Hepatocyte (in vitro differentiated cells): ENCODE measurements around the gene LSAMP. TPM values are rescaled to one million over a fixed set of nuclear protein-coding genes. Genes with fewer than 3 reads are reported as not detected.

Experiments
- DNase-seq: peaks from one replicate; pipeline ENCODE4 v3.0.0-alpha.2; 2016; ENCODE audit warnings: low spot score
- H2AFZ ChIP-seq: fragments of 200-600 bp; sonication (generic); 2 replicates; pipeline ENCODE4 v1.6.0; 2016; ENCODE audit warnings: antibody characterized with exemption, mild to moderate bottlenecking
- H3K27ac ChIP-seq: fragments of 200-600 bp; sonication (generic); 2 replicates; pipeline ENCODE4 v1.5.1; 2016; ENCODE audit warnings: mild to moderate bottlenecking
- H3K27me3 ChIP-seq: fragments of 200-600 bp; sonication (generic); 2 replicates; pipeline ENCODE4 v1.6.1; 2016
- H3K36me3 ChIP-seq: fragments of 200-600 bp; sonication (generic); replicated peaks from 2 replicates; pipeline ENCODE4 v1.5.1; 2016; ENCODE audit warnings: low read depth; ENCODE audit not compliant: insufficient read depth
- H3K4me1 ChIP-seq: fragments of 200-600 bp; sonication (generic); 2 replicates; pipeline ENCODE4 v1.5.1; 2016; ENCODE audit warnings: mild to moderate bottlenecking, moderate library complexity; ENCODE audit not compliant: insufficient read depth
- H3K4me2 ChIP-seq: fragments of 200-600 bp; sonication (generic); 2 replicates; pipeline ENCODE4 v1.6.0; 2016
- H3K4me3 ChIP-seq: fragments of 200-600 bp; sonication (generic); 2 replicates; pipeline ENCODE4 v1.5.1; 2016; ENCODE audit warnings: mild to moderate bottlenecking
- H3K79me2 ChIP-seq: fragments of 200-600 bp; sonication (generic); 2 replicates; pipeline ENCODE4 v1.6.0; 2017; ENCODE audit warnings: mild to moderate bottlenecking
- H3K9me2 ChIP-seq: fragments of 200-600 bp; sonication (generic); replicated peaks from 2 replicates; pipeline ENCODE4 v1.6.0; 2017; ENCODE audit warnings: mild to moderate bottlenecking; ENCODE audit not compliant: insufficient read depth
- H3K9me3 ChIP-seq: fragments of 200-600 bp; sonication (generic); 2 replicates; pipeline ENCODE4 v1.5.1; 2016; ENCODE audit warnings: low read depth, mild to moderate bottlenecking
- H4K20me1 ChIP-seq: fragments of 200-600 bp; sonication (generic); 2 replicates; pipeline ENCODE4 v1.6.0; 2016; ENCODE audit warnings: mild to moderate bottlenecking; ENCODE audit not compliant: insufficient read depth, poor library complexity, severe bottlenecking
- EZH2 ChIP-seq: fragments of 200-600 bp; sonication (generic); IDR thresholded peaks from 2 replicates; pipeline ENCODE4 v1.6.1; 2016; ENCODE audit warnings: antibody characterized with exemption, mild to moderate bottlenecking, borderline replicate concordance
- EZH2phosphoT487 ChIP-seq: fragments of 200-600 bp; sonication (generic); IDR thresholded peaks from one replicate; pipeline ENCODE4 v1.6.1; 2018; ENCODE audit warnings: antibody characterized with exemption, mild to moderate bottlenecking, low read depth, moderate library complexity; ENCODE audit not compliant: unreplicated experiment, severe bottlenecking
- WGBS: methylation state at CpG from one replicate; pipeline ENCODE4 v1.1.6; 2016; ENCODE audit warnings: low lambda C conversion rate; ENCODE audit errors: missing lambda C conversion rate; 5-methylcytosine and 5-hydroxymethylcytosine counted together
- polyA plus RNA-seq: library from polyadenylated mRNA; unstranded; fragments of >200 nt; fragmentation: Nextera tagmentation; extraction: Ambion mirVana; gene quantifications from 2 replicates; pipeline ENCODE4 v1.2.1, GENCODE V29; 2016
- total RNA-seq: library from RNA; depleted of rRNA; stranded (reverse); fragments of >200 nt; gene quantifications from 2 replicates; pipeline ENCODE4 v1.2.3, GENCODE V29; 2014
- TF ChIP-seq, protein P1 (sequence below): fragments of 200-600 bp; sonication (generic); IDR thresholded peaks from 2 replicates; pipeline ENCODE4 v1.5.1; 2016; ENCODE audit warnings: antibody characterized with exemption, mild to moderate bottlenecking; ENCODE audit not compliant: poor library complexity

The LSAMP gene
- total and polyA plus RNA-seq, 2 experiments from 2014 or later, result 15.1 to 22.3 TPM

DNA sequence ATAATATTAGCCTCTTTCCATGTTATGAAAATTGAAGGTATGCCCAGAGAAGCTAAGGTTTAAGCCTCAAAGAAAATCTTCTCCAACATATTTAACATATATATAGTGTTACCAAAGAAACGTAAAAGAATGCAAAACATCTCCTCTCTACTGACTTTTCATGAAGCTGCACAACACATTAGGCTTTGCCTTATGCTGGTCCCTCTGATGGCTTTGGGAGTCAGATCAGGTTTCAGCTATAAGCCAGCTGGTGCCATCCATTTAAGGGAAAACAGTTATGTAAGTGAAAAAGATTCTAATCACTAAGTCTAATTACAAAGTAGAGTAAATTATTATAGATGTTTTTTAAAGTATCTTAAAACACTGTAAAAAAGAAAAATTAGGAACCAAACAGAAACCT is 410.5 kb downstream of the LSAMP start:
- Histone ChIP-seq H3K9me2 (no peaks in the 10 kb centered on the region), H2AFZ (no peak overlapping the region), H3K27ac (no peak overlapping the region), H3K4me3 (no peak overlapping the region), H4K20me1 (no peaks in the 10 kb centered on the region), H3K9me3 (no peaks in the 10 kb centered on the region), H3K79me2 (no peaks in the 10 kb centered on the region), H3K36me3 (no peaks in the 10 kb centered on the region), H3K27me3 (no peaks in the 10 kb centered on the region), H3K4me2 (no peak overlapping the region), H3K4me1 (no peaks in the 10 kb centered on the region)
- DNase-seq, result no peak
- TF ChIP-seq, protein P1, sequence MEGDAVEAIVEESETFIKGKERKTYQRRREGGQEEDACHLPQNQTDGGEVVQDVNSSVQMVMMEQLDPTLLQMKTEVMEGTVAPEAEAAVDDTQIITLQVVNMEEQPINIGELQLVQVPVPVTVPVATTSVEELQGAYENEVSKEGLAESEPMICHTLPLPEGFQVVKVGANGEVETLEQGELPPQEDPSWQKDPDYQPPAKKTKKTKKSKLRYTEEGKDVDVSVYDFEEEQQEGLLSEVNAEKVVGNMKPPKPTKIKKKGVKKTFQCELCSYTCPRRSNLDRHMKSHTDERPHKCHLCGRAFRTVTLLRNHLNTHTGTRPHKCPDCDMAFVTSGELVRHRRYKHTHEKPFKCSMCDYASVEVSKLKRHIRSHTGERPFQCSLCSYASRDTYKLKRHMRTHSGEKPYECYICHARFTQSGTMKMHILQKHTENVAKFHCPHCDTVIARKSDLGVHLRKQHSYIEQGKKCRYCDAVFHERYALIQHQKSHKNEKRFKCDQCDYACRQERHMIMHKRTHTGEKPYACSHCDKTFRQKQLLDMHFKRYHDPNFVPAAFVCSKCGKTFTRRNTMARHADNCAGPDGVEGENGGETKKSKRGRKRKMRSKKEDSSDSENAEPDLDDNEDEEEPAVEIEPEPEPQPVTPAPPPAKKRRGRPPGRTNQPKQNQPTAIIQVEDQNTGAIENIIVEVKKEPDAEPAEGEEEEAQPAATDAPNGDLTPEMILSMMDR, result no peak
- no peak for TF ChIP-seq EZH2
- no peak for TF ChIP-seq EZH2phosphoT487
- 41% methylated on average over 1 of the region's 1 CpG for whole genome bisulfite sequencing

DNA sequence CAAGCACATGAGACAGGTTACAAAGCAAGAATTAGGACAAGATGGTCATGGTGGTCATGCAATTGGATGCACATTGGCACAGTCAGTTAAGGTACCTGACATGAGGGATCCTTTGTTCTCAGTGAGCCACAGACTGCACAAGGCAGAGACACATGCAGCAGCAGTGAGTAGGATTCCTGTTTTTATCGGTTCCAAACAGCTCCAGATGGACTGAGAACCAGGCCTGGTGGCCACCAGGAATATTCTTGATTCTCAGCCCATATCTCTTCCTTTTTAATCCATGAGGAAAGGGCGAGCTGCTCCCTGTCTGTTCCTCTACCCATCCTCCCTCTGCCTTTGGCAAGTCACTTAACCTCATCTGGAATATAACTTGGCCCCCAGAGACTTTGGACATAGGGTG is 411.2 kb downstream of the LSAMP start:
- no peaks in the 10 kb centered on the region for H3K4me1 ChIP-seq
- WGBS, result 90% methylated on average over 2 of the region's 2 CpGs
- H3K36me3 ChIP-seq, result no peaks in the 10 kb centered on the region
- no peak overlapping the region for H3K4me2 ChIP-seq
- no peak overlapping the region for H3K27ac ChIP-seq
- H3K4me3 ChIP-seq, result no peak overlapping the region
- TF ChIP-seq, protein P1, result no peak
- TF ChIP-seq EZH2phosphoT487 (no peak), EZH2 (no peak)
- H3K9me3 ChIP-seq, result no peaks in the 10 kb centered on the region
- H3K27me3 ChIP-seq, result no peaks in the 10 kb centered on the region
- no peak overlapping the region for H2AFZ ChIP-seq
- no peaks in the 10 kb centered on the region for H3K9me2 ChIP-seq
- no peak for DNase-seq
- no peaks in the 10 kb centered on the region for H4K20me1 ChIP-seq
- no peaks in the 10 kb centered on the region for H3K79me2 ChIP-seq

DNA sequence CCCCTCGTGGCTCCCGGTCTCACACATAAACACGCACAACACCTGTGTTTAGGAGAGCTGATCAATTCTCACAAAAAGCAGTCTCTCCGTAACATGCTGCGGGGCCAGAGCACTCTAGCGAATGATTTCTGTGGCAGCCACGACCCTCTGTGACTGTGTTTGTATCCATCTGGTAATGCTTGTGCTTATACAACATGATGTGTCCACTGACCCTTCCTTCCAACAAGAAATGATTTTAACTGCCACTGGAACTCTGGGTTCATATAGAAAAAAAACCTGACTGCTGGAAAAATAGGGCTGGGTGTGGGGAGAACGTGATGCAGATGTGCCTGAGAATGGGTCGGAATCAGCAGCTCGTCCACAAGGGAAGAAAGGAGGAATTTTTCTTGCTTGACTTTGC is 411.8 kb downstream of the LSAMP start:
- Histone ChIP-seq H3K27ac (no peak overlapping the region), H3K36me3 (no peaks in the 10 kb centered on the region), H2AFZ (no peak overlapping the region), H3K9me2 (no peaks in the 10 kb centered on the region), H3K27me3 (no peaks in the 10 kb centered on the region), H3K79me2 (no peaks in the 10 kb centered on the region), H3K4me1 (no peaks in the 10 kb centered on the region), H3K4me2 (no peak overlapping the region), H3K4me3 (no peak overlapping the region), H4K20me1 (no peaks in the 10 kb centered on the region), H3K9me3 (no peaks in the 10 kb centered on the region)
- no peak for DNase-seq
- TF ChIP-seq EZH2 (no peak), EZH2phosphoT487 (no peak)
- TF ChIP-seq, protein P1, result no peak
- WGBS, result 91% methylated on average over 10 of the region's 10 CpGs

DNA sequence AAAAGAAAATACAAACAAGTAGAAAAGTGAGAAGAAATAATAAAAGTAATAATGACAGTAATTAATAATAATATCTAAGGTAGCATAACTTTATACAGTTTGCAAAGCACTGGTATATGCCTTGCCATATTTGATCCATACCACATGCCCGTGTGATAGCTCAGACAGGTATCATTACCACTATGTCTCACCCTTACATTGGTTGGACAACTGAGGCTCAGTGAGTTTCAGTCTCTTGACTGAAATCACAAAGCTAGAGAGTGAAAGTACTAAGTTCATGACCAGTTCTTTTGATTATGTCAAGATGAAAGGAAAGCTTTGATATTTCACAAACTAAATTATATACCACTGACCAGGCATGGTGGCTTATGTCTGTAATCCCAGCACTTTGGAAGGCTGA is 413.1 kb downstream of the LSAMP start:
- 94% methylated on average over 1 of the region's 1 CpG for WGBS
- TF ChIP-seq EZH2phosphoT487, result no peak
- no peak for TF ChIP-seq EZH2
- TF ChIP-seq, protein P1, result no peak

More for the DNA sequence above, 413.1 kb downstream of the LSAMP start:
- Histone ChIP-seq H3K9me3 (no peaks in the 10 kb centered on the region), H4K20me1 (no peaks in the 10 kb centered on the region), H3K4me2 (no peak overlapping the region), H3K4me1 (no peaks in the 10 kb centered on the region), H3K27me3 (no peaks in the 10 kb centered on the region), H3K9me2 (no peaks in the 10 kb centered on the region), H3K79me2 (no peaks in the 10 kb centered on the region), H3K4me3 (no peak overlapping the region), H2AFZ (no peak overlapping the region), H3K27ac (no peak overlapping the region), H3K36me3 (no peaks in the 10 kb centered on the region)
- DNase-seq, result no peak
